C4-2B (cell line): ENCODE measurements around the gene S100Z.

ENCODE experiments used
- CTCF ChIP-seq: fragments of 450-650 bp; conservative IDR thresholded peaks from 2 replicates; pipeline ENCODE4 v1.5.1; 2017; ENCODE audit warnings: mild to moderate bottlenecking
- ZFX ChIP-seq: fragments of 450-650 bp; IDR thresholded peaks from 2 replicates; pipeline ENCODE4 v1.6.1; 2017

DNA sequence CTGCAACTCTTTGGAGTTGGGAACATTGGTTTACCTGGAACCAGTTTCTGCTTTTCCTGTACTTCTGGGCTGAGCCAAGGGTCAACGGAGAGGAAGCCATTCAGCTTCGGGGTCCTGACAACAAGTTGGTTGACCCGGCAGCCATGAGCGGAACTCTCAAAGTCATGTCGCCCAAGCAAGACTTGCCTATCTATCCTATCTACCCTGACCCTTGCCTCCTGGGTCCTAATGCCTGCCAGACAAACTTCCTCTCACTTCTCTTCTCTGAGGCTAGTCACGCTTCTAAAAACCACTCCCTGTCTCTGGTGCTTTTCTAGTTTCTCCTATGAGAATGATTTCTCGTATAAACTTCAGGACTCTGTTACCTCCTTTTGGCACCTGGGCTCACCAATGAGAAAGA is 58.4 kb downstream of the S100Z start:
- TF ChIP-seq CTCF (no peak), ZFX (no peak)
